ENCODE measurements around the gene KIF14.
"Not testable (repeated sequence)": the region's sequence is repeated elsewhere in the genome, so short reads cannot be mapped to it uniquely, and the experiment has no call there.

Gene KIF14

DNA sequence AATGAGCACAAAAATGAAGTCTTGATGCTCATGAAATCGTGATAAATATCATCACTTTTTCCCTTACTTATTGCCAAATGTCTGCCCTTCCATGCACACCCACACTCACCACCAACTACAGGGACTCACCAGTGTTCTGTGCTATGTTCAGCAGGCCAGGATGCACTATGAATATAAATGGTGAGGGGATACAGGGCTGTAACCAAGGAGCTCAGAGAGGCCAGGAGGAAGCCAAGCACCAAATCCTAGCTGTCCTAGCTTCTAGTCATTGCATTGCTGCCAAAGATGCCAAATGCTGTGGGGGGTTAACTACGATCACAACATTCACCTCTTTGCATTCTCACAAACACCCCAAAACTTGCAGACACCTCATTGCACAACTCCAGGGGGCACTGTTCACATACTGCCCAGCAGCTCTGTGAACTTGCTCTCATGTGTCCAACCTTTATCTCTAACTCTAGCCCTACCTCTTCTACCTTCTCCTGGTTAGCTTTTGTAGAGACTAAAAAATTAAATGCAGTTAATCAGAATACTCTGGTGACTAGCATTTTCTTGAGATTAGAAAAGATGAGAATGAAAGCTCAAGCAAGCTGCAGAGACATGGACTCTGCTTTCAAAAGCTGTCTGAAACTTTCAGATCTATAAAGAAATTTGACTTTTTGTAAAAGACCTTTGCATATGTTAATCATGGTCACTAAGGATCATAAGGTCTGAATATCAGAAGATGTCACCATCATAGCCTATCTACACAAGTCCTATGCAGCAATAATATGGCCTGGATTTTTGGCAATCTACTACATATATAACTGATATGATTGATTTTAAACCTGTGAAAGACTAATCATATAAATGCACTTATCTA is 13.9 kb upstream of the KIF14 start:
- no peak for DNase-seq

DNA sequence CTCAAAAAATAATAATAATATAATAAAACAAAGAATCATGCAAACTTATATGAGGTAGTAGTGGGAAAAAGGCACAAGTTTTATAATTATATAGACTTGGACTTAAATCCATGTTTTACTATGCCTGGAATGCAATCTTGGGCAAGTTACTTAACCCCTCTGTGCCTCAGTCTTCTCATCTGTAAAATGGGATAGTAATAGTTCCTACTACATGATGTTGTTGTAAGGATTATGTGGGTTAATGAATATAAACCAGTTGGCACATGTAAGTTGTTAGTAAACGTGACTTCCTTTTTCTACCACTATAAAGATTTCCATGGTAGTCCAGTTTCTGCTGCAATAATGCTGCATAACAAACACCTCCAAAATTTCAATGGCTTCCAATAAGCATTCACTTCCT is 10.8 kb upstream of the KIF14 start:
- no peak for DNase-seq

DNA sequence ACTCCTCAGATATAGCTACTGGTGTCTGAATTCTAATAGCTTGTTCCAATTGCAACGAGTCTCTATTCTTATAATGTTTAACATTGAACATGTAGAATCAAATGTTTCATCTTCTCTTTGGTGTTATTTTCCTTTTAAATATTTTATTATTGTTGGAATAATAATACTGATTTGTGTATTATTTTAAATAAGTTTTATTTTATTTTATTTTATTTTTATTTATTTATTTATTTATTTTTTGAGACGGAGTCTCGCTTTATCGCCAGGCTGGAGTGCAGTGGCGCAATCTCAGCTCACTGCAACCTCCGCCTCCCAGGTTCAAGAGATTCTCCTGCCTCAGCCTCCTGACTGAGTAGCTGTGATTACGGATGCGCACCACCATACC is 10.0 kb upstream of the KIF14 start:
- DNase-seq = not testable (repeated sequence)

DNA sequence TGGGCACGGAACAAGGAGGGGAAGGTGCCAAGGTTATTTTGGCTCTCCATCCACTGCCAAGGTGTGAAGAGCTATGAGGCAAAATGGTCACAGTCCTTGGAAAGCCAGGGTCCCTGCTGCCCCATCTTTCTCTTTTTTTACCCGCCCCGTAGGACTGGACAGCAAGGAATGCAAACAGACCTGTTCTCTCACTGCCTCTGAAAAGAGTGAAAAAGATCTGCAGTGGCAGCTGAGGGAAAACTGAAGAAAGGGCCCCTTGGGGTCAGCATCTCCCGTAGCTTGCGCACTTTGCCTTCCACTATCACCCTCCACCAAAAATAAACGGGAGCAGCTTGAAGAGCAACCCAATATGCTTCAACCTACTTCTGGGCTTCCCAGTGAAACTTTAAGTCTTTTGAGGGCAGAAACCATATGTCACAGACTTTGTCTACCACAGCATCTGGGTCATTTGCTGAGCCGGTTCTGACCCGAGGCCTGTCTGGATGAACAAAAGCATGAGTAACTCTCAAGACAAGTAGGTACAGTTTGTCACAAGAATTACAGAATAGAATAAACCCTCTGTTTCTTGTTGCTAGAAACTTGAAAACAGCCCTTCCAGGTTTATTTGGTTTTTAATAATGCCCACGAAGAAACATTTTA is 9.4 kb upstream of the KIF14 start:
- DNase-seq = no peak

DNA sequence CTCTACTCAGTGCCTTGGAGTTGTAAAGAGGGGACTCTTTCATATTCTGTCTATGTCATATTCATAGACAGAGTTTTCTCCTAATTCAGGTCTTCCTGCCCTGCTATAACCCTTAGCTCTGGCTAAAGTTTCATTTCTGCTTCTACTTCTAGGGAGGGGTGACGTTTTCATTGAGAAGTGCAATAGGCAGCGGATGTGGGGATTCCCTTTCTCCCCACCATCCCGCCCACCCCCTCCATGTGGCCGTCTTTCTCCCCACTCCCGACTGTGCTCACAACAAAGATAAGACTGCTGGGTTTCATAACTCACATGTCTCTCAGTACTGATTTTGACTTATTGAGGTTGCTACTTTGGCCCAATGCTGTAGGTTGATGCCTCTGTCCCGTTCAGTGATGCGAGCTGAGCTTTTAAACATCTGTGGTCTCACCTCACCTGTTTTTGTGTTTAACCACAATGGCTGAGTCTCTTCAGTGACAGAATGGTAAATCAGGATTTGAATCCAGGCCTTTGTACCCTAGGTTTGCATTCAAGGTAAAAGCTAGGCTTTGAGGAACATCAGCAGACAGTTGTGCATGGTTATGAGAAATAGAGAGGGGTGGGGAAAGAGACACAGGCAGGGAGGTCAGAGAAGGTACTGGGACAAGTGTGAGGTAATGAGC is 7.8 kb upstream of the KIF14 start:
- DNase-seq = no peak

DNA sequence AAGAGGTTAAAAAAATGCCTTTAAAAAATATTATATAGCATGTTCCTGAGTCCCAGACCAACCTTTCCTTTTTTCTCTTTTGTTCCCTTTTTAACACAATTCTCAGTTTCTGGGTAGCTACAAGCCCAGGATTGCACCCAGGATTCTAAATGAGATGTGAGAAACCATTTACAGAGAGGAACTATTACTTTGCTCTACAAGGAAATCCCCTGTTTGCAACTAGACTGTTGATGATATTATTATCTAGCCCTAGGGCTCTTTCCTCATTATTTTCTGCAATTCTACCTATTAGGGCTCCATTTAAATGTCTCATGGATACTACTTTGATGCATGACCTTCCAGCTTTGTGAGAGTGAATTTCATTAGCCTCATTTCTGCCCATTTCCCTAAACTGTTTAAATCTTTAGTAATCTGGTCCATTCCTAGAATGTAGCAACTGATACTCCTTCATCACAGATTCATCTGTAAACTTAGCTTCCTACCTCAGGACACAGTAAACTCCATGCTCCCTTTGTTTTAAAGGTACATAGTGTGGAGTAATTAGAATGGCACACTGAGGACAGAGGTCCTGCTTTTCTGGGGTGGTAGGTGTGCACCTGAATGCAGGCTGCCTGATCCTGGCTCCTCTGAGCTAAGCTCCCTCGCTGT is 7.1 kb upstream of the KIF14 start:
- no peak for DNase-seq

DNA sequence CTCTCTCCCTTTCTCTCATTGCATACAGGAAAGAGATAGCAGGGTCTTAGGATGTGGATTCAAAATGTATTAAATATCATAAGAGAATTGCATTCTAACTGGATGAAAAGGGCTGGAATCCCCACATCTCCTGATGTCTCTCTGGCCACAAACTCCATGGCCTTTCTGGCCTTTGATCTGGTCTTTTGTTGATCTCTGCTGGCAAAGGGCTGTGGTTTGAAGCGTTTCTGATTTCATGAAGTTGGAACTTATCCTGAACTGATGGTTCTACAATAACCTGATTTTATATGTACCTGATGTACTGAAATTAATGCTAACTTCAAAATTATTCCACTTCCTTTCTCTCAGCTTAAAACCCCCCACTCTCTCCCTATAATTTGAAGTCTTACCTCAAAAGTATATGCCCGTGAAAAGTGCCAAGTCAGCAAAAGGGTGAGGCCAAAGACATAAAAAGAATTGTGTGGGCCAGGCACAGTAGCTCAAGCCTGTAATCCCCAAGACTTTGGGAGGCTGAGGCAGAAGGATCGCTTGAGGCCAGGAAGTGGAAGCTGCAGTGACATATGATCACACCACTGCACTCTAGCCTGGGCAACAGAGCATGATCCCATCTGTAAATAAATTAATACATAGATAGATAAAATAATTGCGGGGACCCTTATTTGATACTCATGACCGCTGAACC is 6.4 kb upstream of the KIF14 start:
- DNase-seq = no peak

DNA sequence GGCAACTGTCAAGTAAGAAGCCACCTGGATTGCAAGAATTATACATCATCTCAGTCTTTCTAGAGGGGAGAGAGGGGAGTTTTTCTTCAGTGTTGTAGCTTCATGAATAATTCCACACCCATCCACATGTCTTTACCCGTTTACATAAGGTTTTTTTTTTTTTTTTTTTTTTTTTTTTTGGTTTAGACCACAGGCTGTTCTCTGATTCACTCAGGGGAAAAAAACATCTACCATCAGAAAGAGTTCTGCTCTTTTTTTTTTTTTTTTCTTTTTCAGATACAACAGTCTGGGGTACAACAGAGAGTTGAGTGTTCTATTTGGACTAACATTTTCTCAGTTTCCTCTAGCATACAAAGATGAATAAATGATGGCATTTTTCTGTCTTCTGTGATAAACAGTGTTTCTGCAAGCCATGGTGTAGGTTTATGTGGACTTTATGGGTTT is 4.9 kb upstream of the KIF14 start:
- no peak for DNase-seq

DNA sequence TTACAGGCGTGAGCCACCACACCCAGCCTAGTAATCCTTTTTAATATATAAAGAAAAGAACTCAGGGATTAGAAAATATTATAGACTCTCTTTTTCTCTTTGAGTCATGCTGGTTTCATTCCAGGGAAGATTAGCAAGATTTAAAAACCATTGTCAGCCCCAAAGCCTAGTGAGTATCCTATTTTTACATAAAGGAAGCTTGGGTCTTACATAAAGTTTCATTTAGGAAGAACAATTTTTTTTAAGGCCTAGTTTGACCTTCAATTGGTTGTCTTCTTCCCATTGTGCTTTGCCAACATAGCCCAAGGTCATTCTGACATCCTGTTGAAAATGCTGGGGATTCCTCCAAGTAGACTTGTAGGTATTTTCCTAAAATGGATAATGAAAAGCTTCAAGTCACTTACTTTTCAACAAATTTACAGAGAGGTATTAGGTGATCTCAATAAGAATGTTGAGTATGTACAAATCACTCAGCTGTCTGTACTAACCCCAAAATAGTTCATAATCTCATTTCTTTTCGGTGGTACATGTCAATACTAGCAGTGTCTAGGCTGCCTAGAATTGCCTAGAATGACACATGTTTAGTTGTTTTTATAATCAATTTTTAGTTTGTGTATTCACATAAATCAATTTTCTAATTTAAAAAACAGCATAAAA is 4.3 kb upstream of the KIF14 start:
- no peak for DNase-seq

DNA sequence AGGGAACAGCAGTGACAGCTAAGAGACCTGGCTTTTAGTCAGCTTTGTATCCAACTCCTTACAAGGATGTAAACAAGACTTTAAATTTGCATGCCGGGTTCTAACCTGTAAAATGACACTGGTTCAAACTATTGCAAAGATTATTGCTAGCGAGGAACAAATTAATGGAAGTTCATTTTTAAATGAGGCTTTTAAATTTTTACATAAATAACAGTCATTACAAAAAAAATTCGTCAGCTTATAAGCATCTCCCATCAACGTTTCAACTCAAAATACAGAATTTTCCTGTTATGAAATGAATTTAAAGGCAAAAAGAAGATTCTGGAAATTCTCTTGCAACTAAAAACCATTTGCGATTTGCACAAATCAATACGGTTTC is 668 bp downstream of the KIF14 start:
- no peak for DNase-seq

DNA sequence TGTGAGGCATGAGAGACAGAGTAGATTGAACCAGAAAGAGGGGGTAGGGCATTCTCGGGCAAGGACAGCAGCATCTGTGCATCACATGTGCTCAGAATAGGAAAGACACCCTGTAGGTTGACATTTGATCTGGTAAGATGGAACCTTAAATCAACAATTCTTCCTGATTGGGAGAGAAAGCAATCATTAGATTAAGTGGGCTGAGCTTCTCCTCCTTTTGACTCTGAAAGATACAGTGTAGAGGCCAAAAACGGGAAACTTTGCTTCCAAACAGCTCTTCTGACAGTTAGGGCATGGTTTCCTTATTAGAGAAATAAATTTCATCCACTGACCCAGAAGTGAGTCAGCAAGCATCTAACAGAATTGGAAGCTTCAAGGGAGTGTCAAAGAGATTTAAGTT is 9.7 kb downstream of the KIF14 start:
- DNase-seq = no peak

DNA sequence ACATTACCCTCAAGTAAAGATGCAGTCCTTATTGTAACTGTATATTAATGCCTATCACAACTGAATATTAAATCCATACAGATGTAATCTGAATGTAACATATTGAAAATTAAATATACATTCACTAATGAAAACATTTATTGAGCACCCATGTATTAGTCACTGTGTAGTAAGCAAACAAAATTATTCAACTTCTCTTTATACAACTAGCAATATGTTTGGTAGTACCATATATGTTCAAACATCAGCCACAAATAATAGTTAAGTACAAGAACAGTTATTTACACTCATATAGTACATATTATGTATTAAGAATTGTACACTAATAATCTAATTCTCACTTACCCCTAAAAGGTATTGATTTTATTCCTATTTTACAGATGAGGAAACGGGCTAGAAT is 17.9 kb downstream of the KIF14 start:
- no peak for DNase-seq

DNA sequence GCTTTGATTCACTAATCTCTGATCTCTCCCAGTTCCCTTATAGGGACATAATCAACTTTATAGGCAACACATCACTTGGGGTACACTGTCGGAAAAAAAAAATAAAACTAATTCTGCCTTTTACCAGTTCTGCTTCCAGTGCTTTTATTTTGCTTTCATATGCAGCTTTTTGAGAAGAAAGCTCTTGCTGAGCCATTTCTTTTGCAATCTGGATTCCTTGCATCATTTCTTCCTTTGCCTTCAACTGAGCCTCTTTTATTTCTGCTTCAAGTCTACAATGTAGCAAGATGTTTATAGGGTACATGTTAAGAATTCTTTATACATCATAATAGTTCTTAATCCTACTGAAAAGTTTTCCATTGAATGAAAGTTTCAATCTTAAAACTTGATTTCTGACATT is 30.6 kb downstream of the KIF14 start:
- no peak for DNase-seq

DNA sequence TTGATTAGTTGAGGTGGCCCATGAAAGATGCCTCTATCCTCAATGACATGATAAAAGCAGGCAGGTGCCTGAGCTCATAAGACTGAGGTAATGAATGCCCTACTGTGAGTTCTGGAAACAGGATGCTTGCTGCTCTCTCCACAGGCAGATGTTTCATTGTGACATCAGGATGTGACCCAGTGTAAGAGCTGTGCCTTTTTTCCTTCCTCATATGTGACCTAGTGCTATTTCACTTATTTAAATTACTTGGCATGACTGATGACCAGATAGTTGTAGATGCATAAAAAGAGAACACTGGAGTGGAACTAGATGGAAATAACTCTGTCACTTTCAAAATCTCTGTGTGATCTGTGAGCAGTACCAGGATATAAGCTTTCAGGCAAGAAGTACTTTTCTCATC is 31.9 kb downstream of the KIF14 start:
- no peak for DNase-seq

DNA sequence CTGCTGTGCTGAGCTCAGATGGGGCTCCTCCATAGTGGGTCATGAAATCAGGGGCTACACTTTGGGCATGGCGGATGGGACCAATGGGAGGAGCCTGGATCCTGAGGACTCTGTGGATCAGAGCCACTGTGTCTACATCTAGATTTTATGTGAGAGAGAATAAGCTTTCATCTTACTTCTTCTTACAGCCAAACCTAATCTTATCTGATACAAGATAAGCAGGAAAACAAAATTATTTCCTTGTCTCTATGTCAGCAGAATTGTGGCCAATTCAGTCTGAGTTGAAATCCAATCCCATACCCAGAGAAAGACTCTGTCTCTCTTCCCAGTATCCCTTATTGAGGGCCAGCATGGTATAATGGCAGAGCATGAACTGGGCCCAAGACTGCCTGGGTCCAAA is 56.2 kb downstream of the KIF14 start:
- DNase-seq = no peak

DNA sequence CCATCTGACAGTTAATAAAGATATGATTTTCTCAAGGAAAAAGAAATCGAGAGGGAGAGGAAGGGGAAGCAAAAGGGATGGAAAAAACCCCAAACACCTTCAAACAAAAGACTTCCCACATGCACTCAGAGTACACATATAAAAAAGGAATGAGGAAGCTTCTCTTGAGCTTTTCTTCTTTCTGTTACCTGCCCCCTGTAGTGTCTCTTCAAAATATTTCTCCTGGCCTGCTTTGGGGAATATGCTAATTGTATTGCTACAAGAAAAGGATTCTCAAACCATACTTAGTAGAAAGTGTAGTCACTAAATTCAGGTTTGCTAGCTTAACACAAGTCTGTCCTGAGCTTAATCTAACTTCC is 58.7 kb downstream of the KIF14 start:
- DNase-seq = no peak

DNA sequence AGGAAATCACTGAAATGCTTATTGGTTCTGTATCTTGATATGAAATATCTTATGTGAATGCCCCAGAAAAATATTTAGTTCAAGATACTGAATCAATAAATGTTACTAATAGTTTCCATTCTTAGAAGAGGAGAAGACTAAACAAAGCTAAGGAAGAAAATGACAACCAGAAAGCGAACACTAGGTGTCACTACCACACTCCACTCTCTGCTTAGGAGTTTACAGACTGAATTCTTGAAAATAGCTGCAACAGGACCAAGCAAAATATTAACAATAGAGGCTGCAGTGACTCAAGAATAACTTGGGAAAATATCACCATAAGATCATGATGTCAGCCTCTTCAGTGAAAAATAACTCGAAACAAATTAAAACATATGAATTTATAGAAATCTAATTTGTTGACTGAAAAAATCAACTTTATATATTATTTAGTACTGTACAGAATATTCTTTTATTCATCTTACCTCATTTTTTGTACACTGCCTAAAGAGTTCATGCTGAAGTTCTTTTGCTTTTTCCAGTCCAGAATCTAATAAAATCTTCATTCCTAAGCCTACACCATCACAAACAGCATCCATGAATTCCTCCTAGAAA is 61.6 kb downstream of the KIF14 start:
- DNase-seq = no peak

DNA sequence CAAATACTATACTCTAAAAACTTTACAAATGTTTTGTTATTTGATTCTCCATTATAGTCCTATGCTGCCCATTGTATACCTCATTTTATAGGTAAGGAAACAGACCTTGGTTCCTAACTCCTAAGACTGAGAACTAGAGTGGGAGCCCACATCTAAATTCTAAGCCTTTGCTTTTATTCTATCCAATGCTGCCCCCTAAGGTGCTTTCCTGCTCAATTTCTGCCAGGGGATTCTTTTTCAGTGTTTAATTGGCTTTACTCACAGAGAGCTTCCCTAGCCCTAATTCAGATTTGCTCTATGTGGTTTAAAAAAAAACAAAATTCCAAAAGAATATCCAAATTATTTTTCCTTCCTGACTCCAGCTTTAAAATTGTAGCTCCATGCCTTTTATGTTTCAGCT is 64.5 kb downstream of the KIF14 start:
- DNase-seq = no peak

DNA sequence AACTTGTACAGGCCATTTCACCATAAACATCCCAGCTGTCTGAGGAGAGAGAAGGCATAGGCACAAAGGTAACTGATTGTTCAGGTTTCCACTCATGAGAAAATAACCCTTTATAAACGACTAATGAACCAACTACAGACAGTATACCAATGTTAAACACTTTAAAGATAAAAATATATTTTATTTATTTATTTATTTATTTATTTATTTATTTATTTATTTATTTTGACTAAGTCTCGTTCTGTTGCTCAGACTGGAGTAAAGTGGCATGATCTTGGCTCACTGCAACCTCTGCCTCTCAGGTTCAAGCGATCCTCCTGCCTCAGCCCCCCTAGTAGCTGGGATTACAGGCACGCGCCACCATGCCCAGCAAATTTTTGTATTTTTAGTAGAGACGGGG is 67.8 kb downstream of the KIF14 start:
- not testable (repeated sequence) for DNase-seq

DNA sequence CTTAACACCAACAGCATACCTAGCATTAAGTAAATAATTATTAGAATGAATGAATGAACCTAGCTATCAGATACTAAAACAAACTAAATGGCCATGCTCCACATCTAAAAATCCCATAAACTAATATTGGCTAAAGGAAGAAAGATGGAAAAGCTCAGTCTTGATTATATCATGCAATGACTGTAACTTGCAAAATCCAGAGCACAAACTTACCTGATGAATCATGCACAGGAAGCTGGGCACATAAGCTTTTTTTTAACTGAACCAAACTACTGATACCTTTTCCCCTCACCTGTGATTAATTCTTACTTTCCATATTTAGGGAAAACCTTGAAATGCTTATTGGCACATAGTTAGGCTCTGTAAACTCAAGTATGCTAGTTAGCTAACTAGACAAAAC is 70.2 kb downstream of the KIF14 start:
- no peak for DNase-seq

DNA sequence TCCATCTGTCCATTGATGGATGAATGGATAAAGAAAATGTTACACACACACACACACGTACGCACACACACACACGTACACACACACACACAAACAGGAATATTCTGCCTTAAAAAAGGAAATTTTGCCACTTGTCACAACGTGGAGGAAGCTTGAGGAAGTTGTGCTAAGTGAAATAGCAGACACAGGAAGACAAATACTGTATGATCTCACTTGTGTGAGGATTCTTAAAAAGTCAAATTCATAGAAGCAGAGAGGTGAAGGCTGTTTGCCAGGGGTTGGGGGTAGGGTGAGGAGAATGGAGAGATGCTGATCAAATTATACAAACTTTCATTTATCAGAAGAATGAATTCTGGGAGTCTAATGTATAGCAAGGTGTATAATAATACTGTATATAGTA is 73.2 kb downstream of the KIF14 start:
- no peak for DNase-seq

DNA sequence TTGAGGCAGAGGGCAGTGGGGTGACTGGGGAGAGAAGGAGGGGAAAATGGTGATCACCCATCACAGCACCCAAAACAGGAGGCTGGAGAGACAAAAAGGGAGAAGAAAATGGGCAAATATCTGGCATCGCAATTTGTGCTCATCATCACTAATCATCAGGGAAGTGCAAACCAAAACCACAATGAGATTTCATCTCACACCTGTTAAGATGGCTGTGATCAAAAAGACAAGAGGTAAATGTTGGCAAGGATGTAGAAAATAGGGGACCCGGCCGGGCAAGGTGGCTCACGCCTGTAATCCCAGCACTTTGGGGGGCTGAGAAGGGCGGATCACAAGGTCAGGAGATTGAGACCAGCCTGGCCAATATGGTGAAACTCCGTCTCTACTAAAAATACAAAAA is 74.0 kb downstream of the KIF14 start:
- DNase-seq = no peak
